ENCODE results near the gene STRIP1.
A peak's percentile ranks its signal among the peaks of the same experiment; 100 is the strongest.

The STRIP1 gene, protein sequence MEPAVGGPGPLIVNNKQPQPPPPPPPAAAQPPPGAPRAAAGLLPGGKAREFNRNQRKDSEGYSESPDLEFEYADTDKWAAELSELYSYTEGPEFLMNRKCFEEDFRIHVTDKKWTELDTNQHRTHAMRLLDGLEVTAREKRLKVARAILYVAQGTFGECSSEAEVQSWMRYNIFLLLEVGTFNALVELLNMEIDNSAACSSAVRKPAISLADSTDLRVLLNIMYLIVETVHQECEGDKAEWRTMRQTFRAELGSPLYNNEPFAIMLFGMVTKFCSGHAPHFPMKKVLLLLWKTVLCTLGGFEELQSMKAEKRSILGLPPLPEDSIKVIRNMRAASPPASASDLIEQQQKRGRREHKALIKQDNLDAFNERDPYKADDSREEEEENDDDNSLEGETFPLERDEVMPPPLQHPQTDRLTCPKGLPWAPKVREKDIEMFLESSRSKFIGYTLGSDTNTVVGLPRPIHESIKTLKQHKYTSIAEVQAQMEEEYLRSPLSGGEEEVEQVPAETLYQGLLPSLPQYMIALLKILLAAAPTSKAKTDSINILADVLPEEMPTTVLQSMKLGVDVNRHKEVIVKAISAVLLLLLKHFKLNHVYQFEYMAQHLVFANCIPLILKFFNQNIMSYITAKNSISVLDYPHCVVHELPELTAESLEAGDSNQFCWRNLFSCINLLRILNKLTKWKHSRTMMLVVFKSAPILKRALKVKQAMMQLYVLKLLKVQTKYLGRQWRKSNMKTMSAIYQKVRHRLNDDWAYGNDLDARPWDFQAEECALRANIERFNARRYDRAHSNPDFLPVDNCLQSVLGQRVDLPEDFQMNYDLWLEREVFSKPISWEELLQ

DNA sequence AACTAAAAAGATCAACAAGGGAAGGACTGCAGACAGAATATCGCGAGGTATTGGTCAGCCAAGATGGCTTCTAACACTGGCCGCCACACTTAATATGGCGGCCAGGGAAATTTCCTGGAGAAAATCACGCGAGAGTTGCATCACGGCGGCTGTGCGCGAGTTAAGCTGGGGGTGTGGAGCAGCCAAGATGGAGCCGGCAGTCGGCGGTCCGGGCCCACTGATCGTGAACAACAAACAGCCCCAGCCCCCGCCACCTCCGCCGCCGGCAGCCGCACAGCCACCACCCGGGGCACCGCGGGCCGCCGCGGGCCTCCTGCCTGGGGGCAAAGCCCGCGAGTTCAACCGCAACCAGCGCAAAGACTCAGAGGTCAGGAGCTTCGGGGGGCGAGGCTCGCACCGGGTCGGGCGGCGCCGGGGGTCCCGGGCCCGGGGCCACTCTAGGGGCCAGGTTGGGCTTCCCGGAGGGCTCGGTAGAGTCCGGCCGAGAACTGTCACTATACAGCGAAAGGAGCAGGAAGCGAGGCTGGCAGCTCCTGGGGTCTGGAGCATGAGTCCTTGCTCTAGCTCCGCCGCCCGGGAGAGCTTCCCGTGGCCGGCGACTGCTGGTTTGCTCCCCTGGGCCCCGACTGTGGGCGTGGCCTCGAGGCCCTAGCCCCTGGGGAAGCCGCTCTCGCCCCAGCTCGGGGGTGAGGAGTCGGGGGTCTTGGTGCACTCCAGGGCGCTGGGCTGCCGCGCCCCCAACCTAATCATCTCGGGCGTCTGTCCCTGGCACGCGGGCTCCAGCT is at the start of gene STRIP1:
TSS of gene STRIP1 (plus strand) at position 174 of the 785 bp plus-strand sequence. CDS start at position 188, 14 bp downstream.
- DNase-seq = peak; percentile 97
- in situ Hi-C loops (cut with MboI; ENCODE audit: low pct_unique_long_range_greater_than_20kb, low sequenced_read_pairs) = no loop called here

DNA sequence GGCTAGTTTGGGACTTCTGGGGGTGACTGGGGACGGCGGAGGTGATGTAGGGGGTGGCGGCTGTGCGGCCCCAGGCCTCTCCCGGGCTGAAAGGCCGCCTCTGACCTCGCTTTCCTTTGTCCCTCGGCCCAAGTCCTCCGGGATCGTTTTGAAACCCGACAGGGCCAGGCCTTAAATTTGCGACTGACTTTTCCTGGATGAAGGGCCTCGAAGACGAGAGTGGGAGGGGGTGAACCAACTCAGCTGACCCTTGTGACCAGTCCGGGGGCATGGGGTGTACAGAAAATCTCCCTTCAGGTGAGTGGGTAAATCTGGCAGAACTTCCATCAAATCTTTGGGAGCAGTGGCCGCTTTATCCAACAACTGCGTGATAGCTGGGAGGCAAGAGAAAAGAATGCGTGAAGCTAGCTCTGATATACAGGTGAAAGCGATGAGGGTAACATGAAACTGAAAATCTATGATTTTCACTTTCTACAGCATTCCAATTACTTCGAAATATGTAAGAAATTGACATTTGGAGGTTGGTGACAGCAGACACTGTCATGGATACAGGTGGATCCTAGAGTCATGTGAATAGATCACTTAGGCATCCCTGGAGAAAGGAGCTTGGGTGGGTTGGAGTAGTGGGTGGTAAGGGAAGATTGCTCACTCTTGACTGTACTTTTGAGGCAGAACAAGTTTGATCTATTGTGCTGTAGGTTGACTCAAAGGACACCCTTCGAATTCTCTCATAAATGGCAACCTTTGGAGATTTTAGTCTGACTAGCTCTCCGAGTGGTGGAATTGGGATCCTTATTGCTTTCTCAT is 49.0 kb upstream of the STRIP1 start:
- in situ Hi-C loops (cut with MboI; ENCODE audit: low pct_unique_long_range_greater_than_20kb, low sequenced_read_pairs) = loop anchor here (10.0 to 25.0 kb wide), 3 partner anchors 211 to 448 kb away; partner anchors contain the start of genes GNAI3 and GPR61
- DNase-seq = no peak

DNA sequence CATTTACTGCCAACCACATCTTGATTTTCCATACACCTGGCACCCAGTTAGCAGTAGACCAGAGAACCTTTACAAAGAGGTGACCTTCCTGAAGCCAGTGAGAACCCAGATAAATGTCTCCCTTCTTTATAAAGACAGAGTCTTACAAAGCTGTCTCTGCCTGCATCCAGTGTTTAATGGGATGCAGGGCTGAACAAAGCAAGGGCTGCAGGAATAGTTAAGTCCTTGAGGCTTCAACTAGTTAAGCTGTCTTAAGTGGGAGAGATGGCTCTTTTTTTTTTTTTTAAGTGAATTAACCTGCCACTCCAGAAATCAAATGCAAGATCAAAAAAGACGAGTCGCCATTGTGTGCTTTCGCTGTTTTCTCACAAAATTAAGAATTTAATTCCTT is 48.4 kb upstream of the STRIP1 start:
- DNase-seq = no peak
- in situ Hi-C loops (cut with MboI; ENCODE audit: low pct_unique_long_range_greater_than_20kb, low sequenced_read_pairs) = loop anchor here (10.0 to 25.0 kb wide), 3 partner anchors 211 to 449 kb away; partner anchors contain the start of genes GNAI3 and GPR61

DNA sequence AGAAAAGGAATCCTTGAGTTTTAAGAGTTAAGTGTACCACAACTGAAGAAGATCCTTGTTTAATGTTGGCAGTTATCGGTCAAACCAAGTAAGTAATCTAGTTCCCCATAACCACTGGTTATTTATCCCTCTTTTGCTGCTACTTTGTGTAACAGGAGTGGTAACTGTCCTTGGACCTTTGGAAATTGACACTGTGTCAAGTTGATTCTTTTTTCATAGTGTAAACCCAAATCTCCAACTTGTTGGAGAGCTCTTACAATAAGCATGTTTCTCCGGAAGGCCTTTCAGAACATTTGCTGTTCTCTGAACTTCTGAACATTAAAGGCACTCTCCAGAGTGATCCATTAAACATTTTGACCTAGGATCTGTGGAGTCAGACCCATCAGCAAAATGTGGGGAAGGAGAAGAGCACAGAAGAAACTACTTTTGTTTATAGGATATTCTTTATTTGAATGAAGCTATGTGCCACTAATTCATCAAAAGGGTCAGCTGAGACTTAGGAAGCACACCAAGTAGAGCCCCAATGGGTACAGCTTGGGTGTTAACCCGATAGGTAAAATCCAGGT is 46.0 kb upstream of the STRIP1 start:
- no peak for DNase-seq
- in situ Hi-C loops (cut with MboI; ENCODE audit: low pct_unique_long_range_greater_than_20kb, low sequenced_read_pairs) = loop anchor here (10.0 to 25.0 kb wide), 3 partner anchors 214 to 451 kb away; partner anchors contain the start of genes GNAI3 and GPR61

DNA sequence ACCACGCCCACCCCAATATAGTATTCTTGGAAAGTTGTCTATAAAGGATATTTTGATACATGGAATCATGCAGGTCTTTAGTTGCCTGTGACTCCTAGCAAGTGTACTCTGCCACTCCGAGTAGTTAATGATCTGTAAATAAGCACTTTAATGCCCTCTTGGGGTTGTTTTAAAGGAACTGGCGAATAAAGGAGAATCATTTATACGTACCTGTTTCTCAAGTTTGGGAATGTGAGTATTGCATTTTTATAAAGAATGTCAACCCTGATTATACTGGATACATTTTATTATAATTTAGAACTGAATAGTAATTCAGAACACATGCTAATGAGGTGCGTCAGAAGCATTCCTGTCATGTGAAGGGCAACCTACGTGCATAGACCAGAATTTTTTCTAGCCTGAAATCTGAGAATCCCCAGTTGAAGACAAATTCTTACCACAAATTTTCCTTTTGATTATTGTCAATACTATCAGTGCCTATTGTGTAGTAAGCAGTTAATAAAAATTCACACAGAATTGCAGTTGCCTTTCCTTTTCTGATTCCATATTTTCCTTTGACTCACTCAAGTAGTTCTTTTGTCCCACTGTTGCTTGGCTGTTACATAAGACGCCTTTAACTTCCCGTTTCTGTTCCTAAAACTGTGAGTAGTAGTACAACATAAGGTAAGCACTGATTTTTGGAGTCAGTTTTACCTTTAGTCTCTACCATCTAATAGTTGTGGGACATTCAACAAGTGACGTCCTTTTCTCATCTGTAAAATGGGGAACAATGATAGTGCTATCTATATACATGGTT is 44.7 kb upstream of the STRIP1 start:
- no peak for DNase-seq
- in situ Hi-C loops (cut with MboI; ENCODE audit: low pct_unique_long_range_greater_than_20kb, low sequenced_read_pairs) = loop anchor here (10.0 to 25.0 kb wide), 3 partner anchors 215 to 452 kb away; partner anchors contain the start of genes GNAI3 and GPR61

DNA sequence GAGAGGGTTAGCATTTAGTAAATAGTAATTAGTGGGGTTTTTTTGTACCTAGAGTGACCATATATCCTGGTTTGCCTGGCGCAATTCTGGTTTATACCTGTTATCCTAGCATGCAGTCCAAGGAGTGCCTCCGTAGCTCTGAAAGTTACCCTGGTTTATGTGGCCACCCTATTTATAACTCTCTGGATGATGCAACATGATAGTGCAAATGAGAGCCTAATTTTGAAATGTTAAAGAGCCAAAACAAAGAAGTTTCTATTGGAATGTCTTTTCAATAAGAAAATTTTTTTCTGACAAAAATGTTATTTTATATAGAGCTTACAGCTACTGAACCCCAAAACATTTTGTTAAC is 44.1 kb upstream of the STRIP1 start:
- no peak for DNase-seq
- in situ Hi-C loops (cut with MboI; ENCODE audit: low pct_unique_long_range_greater_than_20kb, low sequenced_read_pairs) = loop anchor here (25.0 kb wide), 2 partner anchors 353 to 453 kb away; partner anchors contain the start of genes GNAI3 and GPR61

DNA sequence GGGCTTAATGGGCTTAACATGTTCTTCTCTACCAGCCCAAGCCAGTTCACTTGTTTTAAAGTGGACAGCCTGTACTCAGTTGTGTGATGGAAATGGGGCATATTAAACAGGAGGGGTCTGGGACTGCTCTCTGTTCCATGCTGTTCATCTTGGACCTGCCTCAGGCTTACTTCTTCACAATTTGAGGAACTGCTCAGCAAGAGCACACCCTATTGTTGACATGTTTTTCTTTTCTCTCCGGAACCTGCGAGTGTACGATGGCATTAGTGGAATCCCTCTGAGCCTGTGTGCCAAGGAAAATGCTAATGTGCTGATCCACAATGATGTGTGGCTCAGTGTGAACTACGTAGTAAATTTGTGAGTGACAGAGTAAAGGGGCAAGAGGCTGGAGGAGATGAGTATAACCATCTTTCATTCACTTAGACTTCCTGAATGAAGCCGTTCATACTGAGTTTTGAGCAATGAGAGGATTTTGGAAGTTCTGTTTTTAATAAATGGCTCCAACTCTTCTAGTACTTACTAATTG is 43.0 kb upstream of the STRIP1 start:
- no peak for DNase-seq
- in situ Hi-C loops (cut with MboI; ENCODE audit: low pct_unique_long_range_greater_than_20kb, low sequenced_read_pairs) = loop anchor here (25.0 kb wide), 2 partner anchors 354 to 454 kb away; partner anchors contain the start of genes GNAI3 and GPR61

DNA sequence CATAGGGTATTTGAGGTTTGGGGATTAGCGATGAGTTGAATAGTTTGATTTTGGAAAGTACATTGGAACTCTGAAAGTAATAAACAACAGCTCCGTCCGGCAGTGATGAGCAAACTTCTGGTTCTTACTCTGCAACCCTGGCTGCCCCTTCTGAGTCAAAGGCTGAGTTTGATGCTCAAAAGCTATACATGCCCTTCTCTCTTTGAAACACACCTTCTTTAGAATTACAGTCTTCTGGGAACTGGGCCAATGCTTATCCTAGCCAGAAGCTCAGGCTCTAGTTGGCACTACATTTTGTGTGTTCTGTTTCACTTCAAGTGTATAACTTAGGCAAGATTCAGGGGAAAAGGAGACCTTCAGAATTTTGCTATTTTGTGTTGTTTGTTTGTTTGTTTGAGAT is 40.5 kb upstream of the STRIP1 start:
- in situ Hi-C loops (cut with MboI; ENCODE audit: low pct_unique_long_range_greater_than_20kb, low sequenced_read_pairs) = loop anchor here (25.0 kb wide), 2 partner anchors 357 to 457 kb away; partner anchors contain the start of genes GNAI3 and GPR61
- DNase-seq = no peak

DNA sequence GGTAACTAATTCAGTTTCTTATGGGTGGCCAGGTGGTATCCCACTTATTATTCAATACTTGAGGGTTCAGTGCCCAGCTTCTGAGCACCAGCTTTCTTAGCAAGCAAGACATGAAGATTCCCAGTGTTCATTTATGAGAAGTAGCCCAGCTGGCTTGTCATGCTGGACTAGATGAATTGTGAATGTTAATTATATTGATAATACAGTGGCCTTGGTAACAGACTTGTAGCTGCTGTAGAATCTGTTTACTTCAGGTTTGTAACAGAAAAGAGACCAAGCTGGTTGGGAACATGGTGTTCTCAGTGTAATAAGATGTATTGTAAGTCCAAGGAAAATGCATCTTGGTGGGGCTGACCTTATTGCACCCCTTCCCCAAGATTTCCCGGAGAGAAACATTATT is 39.8 kb upstream of the STRIP1 start:
- no peak for DNase-seq
- in situ Hi-C loops (cut with MboI; ENCODE audit: low pct_unique_long_range_greater_than_20kb, low sequenced_read_pairs) = loop anchor here (25.0 kb wide), 2 partner anchors 357 to 457 kb away; partner anchors contain the start of genes GNAI3 and GPR61

DNA sequence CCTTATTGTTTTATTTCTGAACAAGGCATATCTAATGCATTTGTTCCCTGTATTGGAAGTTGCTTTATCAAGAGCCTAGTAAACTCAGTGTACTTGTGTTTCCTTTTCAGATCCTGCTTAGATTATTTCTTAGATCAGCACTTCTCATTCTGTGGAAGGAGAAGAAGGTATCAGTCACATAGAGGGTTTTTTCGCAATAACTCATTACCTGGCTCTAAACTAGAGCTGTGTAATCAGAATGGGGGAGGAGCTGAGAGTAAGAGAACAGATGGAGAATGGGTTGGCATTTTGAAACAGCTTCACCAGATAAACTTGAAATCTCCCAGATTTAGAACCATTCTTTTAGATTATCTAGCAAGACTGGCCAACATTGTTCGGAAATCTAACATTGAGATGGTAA is 38.9 kb upstream of the STRIP1 start:
- in situ Hi-C loops (cut with MboI; ENCODE audit: low pct_unique_long_range_greater_than_20kb, low sequenced_read_pairs) = loop anchor here (25.0 kb wide), 2 partner anchors 358 to 458 kb away; partner anchors contain the start of genes GNAI3 and GPR61
- no peak for DNase-seq

DNA sequence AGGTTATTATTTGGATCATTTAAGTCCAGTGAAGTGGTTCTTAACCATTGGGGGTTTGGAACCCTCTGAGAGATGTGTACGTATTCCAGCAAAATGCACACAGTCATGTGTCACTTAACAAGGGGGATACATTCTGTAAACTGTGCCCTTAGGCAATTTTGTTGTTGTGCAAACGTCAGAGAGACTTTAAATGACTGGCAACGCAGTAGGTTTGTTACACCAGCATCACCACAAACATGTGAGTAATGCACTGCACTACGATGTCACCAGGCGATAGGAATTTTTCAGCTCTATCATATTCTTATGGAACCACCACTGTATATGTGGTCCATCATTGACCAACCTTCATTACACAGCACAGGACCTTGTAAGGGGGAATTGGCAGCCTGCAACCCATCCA is 37.9 kb upstream of the STRIP1 start:
- in situ Hi-C loops (cut with MboI; ENCODE audit: low pct_unique_long_range_greater_than_20kb, low sequenced_read_pairs) = loop anchor here (25.0 kb wide), 2 partner anchors 359 to 459 kb away; partner anchors contain the start of genes GNAI3 and GPR61
- DNase-seq = no peak

DNA sequence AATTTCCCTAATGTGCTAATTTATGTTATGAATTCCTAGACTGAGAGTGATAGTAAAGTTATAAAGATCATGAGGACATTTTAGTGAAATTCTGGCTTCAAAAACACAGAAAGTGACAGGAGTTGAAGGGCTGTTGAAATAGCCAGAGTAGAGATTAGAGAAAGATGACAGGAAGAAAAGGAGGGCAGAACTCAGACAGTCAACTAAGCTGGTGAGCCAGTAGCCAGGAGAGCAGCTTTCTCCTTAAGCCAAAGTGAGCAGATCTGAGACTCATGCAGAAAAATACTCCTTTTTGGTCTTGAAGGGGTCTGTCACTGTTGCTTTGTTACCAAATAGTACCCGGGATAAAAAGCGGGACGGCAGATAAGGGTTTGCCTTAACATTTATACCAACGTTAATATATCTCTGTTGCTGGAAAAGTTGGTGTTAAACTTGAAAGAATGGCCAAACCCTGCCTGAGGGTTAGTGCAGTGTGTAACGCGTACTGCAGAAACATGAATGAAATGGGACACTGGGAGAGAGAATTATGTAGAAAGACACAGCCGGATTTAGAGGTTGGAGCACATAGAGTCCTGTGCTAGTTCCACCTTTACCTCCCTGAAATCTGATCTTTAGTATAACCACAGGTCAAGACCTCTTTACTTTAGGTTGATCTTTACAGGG is 37.1 kb upstream of the STRIP1 start:
- DNase-seq = no peak
- in situ Hi-C loops (cut with MboI; ENCODE audit: low pct_unique_long_range_greater_than_20kb, low sequenced_read_pairs) = loop anchor here (25.0 kb wide), 2 partner anchors 360 to 460 kb away; partner anchors contain the start of genes GNAI3 and GPR61

DNA sequence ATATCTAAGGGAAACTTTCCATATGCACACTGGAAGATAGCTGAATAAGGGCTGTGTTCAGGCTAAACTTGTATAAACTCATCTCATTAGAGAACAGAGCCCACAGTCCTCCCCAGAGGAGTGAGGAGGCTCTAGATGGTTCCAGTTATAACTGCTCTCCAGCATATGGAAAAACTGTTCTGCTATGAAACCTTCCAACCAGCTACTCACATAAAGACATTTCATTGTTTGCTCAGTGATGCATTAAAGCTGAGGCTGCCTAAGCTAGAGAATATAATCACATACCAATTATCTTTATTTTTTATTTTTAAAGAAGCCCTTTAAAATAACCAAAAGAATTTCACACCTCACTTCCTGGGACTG is 36.6 kb upstream of the STRIP1 start:
- DNase-seq = no peak
- in situ Hi-C loops (cut with MboI; ENCODE audit: low pct_unique_long_range_greater_than_20kb, low sequenced_read_pairs) = loop anchor here (25.0 kb wide), 2 partner anchors 361 to 461 kb away; partner anchors contain the start of genes GNAI3 and GPR61

DNA sequence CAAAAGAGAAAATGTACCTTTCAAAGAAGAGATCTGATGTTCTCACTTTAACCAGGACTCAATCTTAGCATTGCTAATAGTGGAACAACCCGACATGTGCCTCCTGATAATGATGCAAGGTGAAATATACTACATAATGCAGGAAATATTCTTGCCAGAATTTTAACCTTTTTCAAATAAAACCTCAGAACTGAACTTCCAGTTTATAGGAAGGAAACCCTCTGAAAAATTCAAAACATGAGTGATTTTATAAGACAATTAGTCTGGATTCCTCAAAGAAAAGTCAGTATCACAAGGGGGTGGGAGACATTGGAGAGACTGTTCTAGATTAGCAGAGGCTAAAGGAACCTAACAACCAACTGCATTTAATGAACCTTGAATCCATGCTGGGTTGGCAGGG is 31.7 kb upstream of the STRIP1 start:
- no peak for DNase-seq
- in situ Hi-C loops (cut with MboI; ENCODE audit: low pct_unique_long_range_greater_than_20kb, low sequenced_read_pairs) = no loop called here

DNA sequence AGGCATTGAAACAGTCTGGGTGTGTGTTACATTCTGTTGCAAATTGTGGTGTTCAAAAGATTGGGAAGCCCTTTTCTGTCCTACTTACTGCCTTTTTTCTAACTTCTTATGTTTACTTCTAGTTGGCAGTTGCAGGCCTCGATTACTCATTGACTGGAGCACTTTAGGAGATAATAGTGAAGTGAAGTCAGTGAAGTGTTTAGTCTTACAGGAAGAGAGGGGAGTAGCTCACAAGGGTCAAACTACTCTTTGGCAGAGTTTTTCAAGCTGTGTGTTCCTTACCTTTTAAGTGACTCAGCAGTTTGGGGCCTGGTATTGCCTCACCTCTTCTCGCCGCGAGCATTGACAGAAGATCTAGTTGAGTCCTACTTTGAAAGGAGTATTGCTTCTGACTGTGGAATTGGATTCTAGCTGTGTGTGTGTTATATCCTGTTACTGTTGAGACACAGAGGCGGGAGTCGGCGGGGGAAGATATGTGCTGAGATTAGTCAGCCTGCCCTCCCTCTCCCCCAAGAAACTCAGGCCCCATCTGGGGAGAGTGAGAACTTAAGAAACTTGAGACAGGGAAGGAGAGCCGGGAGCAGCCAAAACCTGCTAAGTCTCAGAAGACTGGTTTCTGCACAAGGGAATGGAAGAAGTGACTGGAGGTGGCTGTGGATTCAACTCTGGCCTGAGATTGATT is 30.5 kb upstream of the STRIP1 start:
- in situ Hi-C loops (cut with MboI; ENCODE audit: low pct_unique_long_range_greater_than_20kb, low sequenced_read_pairs) = no loop called here
- DNase-seq = peak; percentile 92

DNA sequence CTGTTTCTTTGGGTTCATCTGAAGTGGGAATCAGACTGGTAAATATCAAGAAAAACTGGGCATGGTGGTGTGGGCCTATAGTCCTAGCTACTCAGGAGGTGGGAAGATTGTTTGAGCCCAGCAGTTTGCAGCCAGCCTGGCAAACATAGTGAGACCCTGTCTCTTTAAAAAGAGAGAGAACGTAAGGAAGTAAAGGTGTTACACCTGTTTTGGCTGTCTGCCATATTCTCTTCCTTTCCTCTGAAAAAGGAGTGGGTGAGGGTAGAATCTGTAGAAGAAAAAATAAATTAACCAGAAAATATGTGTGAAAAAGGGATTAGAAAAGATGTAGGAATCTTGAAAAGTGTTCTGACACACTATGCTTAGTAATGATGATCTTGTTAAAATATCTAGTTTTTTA is 29.8 kb upstream of the STRIP1 start:
- no peak for DNase-seq
- in situ Hi-C loops (cut with MboI; ENCODE audit: low pct_unique_long_range_greater_than_20kb, low sequenced_read_pairs) = no loop called here
